Stimulated activated CD4-positive, alpha-beta T cell treated with anti-CD3 and anti-CD28 coated beads, TNF-alpha, amount 100 ng/mL, for 1 hour (primary cell): ENCODE results near the gene RPRD1A.
"Not testable (repeated sequence)": the region's sequence is repeated elsewhere in the genome, so short reads cannot be mapped to it uniquely, and the experiment has no call there.

Experiments
- DNase-seq, 3 donors: peaks; one replicate each; pipeline ENCODE4 v3.0.0-alpha.2; 2020; ENCODE audit warnings: low read depth in 3 of 3, low spot score in 1 of 3

Gene RPRD1A

GRCh38 chr18:36078751-36079529 is 11.6 kb upstream of the RPRD1A start:
- DNase-seq: no peak

DNA sequence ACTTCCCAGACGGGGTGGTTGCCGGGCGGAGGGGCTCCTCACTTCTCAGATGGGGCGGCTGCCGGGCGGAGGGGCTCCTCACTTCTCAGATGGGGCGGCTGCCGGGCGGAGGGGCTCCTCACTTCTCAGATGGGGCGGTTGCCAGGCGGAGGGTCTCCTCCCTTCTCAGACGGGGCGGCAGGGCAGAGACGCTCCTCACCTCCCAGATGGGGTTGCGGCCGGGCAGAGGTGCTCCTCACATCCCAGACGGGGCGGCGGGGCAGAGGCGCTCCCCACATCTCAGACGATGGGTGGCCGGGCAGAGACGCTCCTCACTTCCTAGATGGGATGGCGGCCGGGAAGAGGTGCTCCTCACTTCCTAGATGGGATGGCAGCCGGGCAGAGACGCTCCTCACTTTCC is 10.4 kb upstream of the RPRD1A start:
- not testable (repeated sequence) for DNase-seq

DNA sequence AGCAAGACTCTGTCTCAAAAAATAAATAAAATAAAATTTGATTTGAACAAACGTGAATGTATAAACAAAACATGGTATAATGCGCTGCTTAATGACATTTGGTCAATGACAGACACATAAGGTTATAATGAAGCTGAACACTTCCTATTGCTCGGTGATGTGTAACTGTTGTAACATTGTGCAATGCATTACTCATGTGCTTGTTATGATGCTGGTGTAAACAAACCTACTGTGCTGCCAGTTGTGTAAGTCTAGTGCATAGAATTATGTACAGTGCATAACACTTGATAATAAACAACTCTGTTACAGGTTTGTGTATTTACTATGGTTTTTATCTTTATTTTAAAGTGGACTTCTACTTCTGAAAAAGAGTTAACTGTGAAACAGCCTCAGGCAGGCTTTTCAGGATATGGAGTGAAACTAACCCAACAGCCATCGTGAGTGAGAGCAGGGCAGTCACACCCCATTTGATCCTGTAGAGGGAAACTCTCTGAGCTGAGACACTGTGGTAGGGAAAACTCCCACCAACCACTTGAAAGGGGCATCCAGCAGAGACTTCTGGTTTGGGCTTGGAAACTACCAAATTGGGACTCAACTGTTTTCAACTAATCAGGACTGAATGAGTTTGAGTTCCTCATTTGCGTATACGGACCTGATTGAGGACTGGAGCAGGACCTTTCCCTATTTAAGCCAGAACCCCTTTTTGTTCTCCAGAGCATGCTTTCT is 8.7 kb upstream of the RPRD1A start:
- no peak for DNase-seq

- DNase-seq: no peak
Measured at GRCh38 chr18:36074435-36074834, 7.1 kb upstream of the RPRD1A start.

GRCh38 chr18:36073676-36074075 is 6.3 kb upstream of the RPRD1A start:
- DNase-seq: no peak

GRCh38 chr18:36072406-36072805 is 5.0 kb upstream of the RPRD1A start:
- not testable (repeated sequence) for DNase-seq

GRCh38 chr18:36066686-36067054 is 689 bp downstream of the RPRD1A start:
- DNase-seq: no peak

DNA sequence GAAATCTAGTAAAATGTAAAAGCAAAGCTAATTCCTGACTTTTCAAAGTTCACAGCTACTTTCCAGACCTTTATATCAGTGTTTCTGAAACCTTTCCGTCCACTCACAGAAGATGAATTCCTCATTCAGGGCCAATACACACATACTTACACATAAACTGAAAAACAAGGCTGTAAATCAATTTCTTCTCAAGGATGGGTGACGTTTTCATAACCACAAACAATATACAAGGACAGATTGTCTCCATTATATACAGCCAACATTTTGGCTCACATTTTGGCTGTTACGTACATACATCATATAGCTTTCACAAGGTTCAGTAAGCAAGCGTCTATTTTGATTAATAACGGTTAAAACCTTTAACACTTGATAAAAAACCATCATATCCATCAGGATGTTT is 1.4 kb downstream of the RPRD1A start:
- DNase-seq: no peak

GRCh38 chr18:36064809-36065079 is 2.6 kb downstream of the RPRD1A start:
- DNase-seq: not testable (repeated sequence)

- no peak for DNase-seq
Measured at GRCh38 chr18:36064027-36064808, 3.1 kb downstream of the RPRD1A start.

GRCh38 chr18:36058674-36059073 is 8.7 kb downstream of the RPRD1A start:
- no peak for DNase-seq

GRCh38 chr18:36051760-36052159 is 15.6 kb downstream of the RPRD1A start:
- DNase-seq: no peak

GRCh38 chr18:36050479-36050878 is 16.9 kb downstream of the RPRD1A start:
- DNase-seq: no peak

DNA sequence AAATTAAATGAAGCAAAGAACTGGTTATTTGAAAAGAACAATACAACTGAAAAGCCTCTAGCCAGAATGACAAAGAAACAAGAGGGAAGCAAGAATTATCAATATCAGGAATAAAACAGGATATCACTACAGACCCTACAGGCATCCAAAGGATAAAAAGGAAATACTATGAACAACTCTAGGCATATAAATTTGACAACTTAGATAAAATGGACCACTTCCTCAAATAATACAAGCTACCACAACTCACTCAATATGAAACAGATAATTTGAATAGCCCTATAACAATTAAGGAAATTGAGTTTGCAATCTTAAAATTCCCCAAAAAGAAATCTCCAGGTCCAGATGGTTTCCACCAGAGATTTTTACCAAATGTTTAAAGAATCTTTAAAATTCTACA is 19.8 kb downstream of the RPRD1A start:
- no peak for DNase-seq

DNA sequence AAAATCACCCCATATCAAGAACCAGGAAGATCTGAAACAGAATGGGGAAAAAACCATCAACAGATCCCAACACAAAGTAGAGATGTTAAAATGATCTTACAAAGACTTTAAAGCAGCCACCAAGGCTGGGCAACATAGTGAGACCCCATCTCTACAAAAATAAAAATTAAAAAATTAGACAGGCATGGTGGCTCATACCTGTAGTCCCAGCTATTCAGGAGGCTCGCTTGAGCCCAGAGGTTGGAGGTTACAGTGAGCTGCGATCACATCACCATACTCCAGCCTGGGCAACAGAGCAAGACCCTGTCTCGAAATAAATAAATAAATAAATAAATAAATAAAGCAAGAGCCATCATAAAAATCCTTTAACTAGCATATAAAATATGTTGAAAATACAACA is 20.5 kb downstream of the RPRD1A start:
- no peak for DNase-seq

DNA sequence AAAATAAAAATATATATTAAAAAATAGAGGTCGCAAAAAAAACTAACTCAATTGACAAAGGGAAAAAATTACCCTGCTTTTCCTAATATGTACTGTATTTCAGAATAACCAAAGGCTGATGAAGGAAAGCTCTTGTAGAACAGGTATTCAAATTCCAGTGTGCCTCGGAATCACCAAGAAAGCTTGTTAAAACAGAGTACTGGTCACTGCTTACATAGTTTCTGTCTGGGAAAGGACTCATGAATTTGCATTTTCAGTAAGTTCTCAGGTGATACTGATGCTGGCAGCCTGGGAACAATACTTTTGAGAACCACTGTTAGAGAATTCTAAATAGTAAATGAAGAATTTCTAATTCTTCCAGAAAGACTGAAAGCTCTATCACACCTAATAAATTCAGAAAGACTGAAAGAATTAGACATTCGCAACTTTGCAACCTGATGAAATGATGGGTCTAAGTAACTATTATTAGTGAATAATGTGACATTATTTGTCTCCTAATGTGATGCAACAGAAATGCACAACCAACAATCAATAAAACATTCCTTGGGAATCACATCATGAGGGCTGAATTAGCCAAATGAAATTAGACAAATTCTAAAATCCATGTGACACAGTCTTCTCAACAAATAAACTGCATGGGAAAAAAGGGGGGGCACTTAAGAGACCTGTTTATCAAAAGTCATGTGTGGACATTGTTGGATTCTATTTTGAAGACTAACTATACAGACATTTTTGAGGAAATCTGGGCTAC is 21.9 kb downstream of the RPRD1A start:
- DNase-seq: no peak

GRCh38 chr18:36043153-36043552 is 24.2 kb downstream of the RPRD1A start:
- no peak for DNase-seq

GRCh38 chr18:36041146-36041545 is 26.2 kb downstream of the RPRD1A start:
- DNase-seq: no peak

DNA sequence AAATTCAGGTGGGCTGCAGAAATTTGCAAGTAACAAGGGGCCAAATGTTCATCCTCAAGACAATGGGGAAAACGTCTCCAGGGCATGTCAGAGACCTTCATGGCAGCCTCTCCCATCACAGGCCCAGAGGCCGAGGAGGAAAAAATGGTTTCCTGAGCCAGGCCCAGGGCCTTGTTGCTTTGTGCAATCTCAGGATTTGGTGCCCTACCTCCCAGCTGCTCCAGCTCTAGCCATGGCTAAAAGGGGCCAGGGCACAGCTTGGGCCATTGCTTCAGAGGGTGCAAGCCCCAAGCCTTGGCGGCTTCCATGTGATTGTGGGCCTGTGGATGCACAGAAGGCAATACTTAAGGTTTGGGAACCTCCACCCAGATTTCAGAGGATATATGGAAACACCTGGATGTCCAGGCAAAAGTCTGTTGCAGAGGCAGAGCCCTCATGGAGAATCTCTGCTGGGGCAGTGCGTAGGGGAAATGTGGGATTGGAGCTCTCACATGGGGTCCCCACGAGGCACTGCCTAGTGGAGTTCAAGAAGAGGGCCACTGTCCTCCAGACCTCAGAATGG is 29.2 kb downstream of the RPRD1A start:
- DNase-seq: no peak

- DNase-seq: no peak
Measured at GRCh38 chr18:36035253-36035652, 32.1 kb downstream of the RPRD1A start.

DNA sequence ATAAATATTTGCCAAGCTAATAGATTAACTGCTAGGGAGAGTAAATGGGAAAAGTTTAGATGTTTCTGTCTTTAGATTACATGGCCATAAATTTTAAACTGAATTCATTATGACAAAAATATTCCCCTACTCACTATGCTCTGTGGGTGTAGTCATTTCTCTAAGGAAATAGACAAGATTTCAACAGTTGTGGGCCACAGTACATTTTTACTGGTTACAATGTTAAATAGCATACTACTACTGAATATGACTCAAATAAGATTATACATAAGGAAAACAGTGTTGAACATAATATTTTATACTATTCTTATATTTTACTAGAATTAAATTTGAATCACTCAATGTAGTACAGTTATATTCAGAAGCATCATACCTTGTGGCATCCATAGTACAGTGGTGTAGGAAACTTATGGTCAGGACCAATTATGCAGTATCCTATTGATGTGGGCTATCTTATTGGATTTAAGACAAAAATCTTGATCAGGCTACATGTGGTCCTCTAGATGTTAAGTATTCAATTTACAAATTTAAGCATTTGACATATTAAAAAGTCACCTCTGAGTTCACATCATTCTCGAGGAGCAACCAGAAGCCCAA is 33.0 kb downstream of the RPRD1A start:
- no peak for DNase-seq
